Activated CD8-positive, alpha-beta memory T cell treated with anti-CD3 and anti-CD28 coated beads for 1 hour (primary cell): ENCODE data around the gene CDKN2B.

Experiments
- DNase-seq, 2 donors: peaks; one replicate each; pipeline ENCODE4 v3.0.0-alpha.2; 2020; ENCODE audit warnings: low read depth in 1 of 2; ENCODE audit errors: extremely low read depth in 1 of 2

CDKN2B gene

DNA sequence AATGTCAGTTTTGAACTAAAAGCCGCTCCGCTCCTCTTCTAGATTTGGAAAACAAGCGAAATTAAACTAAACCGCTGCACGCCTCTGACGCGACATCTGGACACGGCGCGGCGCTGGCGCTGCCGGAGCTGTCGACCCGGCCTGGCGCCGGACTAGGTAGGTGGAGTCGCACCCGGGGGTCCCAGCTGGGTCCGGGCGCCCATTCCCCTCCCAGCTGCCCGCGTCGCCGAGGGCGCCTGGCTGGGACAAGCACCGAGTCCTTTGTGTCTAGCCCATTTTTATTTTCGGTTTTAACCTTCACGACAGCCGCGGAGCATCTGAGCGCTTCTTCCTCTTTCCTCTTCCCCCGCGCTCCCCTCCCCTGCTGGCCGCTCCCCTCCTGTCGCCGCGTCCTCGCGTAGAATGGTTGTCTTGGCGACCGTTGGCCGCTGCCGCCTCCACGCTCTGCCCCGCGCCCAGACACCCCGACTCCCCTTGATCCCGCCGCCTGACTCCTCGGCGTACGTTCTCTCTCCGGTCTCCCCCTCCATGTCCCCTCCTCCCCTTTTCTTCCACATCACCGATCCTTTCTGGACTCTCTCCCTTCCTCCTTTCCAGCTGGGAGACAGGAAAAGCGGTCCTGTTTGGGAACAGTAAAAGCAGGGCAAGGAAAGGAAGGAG lies 14.0 kb downstream of the CDKN2B start:
- peak in 1 of 2 donors; percentile 61 for DNase-seq

- DNase-seq: no peak
Observed at GRCh38 chr9:21994556-21995005, 14.5 kb downstream of the CDKN2B start, which contains the start of gene CDKN2B-AS1. Gene CDKN2B-AS1 (plus strand): TSS chr9:21994791.

DNA sequence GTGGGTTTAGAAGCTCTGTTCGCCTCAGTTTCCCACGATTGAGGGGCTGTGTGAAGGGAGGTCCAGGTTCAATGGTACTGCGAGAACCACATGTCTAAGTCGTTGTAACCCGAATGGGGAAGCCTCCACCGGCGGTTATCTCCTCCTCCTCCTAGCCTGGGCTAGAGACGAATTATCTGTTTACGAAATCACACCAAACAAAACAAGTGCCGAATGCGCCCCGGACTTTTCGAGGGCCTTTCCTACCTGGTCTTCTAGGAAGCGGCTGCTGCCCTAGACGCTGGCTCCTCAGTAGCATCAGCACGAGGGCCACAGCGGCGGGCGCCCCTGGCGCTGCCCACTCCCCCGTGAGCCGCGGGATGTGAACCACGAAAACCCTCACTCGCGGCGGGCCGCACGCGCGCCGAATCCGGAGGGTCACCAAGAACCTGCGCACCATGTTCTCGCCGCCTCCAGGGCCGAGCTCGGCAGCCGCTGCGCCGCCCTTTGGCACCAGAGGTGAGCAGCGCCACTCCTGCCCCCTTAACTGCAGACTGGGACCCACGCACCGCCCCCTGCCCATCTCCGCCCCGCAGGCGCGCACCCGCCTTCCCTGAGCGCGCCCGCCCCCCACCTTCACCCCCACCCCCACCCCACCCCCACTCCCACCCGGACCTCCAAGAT lies 15.1 kb downstream of the CDKN2B start, which contains the start of gene CDKN2A:
Gene CDKN2A (minus strand): TSS at position 500 of the 663 bp plus-strand sequence.
- DNase-seq: no peak

DNA sequence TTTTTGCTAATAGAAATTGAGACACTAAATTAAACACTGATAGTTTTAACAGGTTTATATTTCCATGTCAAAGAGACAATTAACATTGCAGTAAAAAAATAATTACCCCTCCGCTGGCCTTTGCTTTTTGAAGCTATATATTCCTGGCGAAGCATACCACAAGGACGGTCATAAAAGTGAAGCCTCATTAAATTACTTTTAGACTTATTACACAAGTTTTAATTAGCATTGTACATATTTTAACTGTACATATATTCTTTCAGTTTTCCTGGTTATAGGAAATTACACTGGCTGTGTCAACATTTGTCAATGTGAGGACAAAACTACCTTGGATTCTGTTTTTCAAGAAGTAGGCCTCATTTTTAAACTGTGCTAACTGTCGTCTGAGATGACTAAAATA lies 16.1 kb downstream of the CDKN2B start:
- no peak for DNase-seq

- DNase-seq: no peak
Observed at GRCh38 chr9:21991072-21991959, 17.8 kb downstream of the CDKN2B start.

- no peak for DNase-seq
Observed at GRCh38 chr9:21989440-21990189, 19.5 kb downstream of the CDKN2B start.

- DNase-seq: no peak
Observed at GRCh38 chr9:21988056-21988990, 20.8 kb downstream of the CDKN2B start.

DNA sequence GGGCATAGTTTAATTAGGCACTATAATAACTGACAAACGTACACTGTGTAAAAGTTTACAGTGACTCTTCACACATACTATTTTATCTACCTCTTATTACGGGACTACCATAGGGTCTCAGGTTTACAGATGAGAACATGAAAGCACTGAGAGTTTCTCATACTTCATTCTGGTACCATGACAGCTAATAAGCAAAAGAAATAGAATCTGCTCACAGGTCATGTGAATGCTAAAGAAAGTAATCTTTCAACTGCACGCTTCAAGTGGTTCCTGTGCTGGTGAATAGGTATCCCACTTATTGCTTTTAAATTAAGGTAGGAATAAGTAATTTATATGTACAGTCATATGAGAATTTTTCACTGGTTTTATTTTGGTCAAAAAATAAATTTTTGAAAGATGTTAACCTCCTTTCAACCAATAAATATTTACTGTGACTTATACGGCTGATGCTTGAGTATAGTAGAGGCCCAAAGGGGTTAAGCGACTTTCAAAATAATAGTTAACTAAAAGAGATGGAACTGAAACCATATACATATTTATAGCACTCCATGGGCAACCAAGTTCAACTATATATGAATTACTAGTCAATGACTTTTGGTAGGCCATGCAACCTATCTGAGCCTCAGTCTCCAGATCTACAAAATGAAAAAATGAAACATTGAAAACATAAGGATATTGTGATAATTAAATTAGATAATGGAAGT lies 23.0 kb downstream of the CDKN2B start:
- no peak for DNase-seq

- DNase-seq: no peak
Observed at GRCh38 chr9:21984101-21984500, 25.0 kb downstream of the CDKN2B start.

GRCh38 chr9:21983561-21983935 lies 25.6 kb downstream of the CDKN2B start:
- no peak for DNase-seq

DNA sequence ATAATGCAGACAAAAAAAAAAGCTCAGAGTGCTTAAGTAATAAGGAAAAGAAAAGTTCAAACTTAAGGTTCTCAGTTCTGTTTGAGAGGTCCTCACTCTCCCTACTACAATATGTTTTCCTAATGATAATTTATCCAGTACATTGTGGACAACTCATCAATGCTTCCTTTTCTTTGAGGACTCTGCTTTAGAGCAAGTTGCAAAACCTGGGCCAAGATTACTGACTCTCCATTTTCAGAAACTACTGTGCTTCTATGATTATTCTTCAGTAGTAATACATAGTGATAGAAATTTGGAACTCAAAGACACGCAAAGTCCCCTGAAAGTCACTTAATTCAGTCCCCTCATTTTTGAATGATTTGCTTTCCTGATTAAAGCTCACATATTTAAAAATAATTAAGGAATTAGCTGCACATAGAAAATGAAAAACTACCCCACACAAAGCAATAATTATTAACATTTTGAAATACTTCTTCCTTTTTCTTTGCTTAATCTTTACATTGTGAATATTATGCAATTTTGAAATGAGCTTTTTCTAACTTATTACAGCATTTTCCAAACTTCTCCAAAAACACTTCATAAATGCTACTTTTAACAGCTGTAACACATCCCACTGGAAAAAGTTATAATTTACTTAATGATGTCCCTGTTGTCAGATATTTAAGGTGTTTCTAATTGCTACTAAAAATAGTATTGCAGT lies 26.1 kb downstream of the CDKN2B start:
- DNase-seq: no peak

GRCh38 chr9:21982391-21982790 lies 26.7 kb downstream of the CDKN2B start:
- DNase-seq: no peak

GRCh38 chr9:21976334-21976875 lies 32.7 kb downstream of the CDKN2B start:
- DNase-seq: no peak

GRCh38 chr9:21974722-21975409 lies 34.2 kb downstream of the CDKN2B start:
- no peak for DNase-seq

DNA sequence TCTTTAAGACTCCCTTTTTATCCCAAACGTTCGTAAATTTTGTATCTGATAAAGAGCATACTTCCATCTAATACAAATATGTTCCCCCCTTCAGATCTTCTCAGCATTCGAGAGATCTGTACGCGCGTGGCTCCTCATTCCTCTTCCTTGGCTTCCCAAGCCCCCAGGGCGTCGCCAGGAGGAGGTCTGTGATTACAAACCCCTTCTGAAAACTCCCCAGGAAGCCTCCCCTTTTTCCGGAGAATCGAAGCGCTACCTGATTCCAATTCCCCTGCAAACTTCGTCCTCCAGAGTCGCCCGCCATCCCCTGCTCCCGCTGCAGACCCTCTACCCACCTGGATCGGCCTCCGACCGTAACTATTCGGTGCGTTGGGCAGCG lies 34.8 kb downstream of the CDKN2B start:
- no peak for DNase-seq

DNA sequence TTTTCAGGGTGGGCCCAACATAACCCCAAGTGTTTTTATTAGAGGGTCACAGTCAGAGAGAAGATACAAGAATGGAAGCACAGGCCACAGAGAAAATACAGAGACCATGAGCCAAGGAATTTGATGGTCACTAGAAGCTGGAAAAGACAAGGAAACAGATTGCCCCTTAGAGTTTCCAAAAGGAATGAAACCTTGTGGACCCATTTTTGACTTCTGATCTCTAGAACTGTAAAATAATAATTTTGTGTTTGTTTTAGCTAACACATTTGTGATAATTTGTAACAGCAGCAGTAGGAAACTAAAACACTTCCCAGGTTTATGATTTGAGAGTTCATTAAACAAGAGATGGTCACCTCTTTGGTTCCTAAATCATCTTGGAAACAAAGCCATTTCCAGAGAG lies 36.7 kb downstream of the CDKN2B start:
- no peak for DNase-seq

DNA sequence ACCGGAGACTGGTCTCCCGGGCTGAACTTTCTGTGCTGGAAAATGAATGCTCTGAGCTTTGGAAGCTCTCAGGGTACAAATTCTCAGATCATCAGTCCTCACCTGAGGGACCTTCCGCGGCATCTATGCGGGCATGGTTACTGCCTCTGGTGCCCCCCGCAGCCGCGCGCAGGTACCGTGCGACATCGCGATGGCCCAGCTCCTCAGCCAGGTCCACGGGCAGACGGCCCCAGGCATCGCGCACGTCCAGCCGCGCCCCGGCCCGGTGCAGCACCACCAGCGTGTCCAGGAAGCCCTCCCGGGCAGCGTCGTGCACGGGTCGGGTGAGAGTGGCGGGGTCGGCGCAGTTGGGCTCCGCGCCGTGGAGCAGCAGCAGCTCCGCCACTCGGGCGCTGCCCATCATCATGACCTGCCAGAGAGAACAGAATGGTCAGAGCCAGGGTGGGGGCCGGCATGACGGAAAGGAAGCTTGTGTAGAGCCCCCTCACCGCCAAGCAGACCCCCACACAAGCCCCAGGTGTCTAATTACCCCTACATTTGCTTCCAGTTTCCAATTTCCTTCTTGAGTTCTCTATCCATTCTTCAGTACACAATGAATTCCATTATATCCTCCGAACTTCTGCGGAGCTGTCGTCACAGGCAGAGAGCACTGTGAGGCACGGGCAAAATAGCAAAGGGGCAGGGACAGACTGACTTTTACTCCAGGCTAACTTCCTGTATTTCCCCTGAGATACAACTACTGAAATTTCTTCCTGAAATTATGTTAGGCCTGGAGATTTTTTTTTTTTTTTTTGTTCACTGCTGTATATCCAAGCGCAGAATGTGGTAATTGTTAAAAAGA lies 38.1 kb downstream of the CDKN2B start:
- DNase-seq: no peak
